Stimulated activated CD4-positive, alpha-beta T cell treated with anti-CD3 and anti-CD28 coated beads, Interleukin-15, amount 100 ng/mL, for 1 hour (primary cell): ENCODE results near the gene EVI5.
A peak's percentile ranks its signal among the peaks of the same experiment; 100 is the strongest.
"Not testable (repeated sequence)": the region's sequence is repeated elsewhere in the genome, so short reads cannot be mapped to it uniquely, and the experiment has no call there.

Source experiments
- DNase-seq, 2 donors: peaks; one replicate each; pipeline ENCODE4 v3.0.0-alpha.2; 2020; ENCODE audit warnings: low read depth in 1 of 2, low spot score in 1 of 2

The EVI5 gene

DNA sequence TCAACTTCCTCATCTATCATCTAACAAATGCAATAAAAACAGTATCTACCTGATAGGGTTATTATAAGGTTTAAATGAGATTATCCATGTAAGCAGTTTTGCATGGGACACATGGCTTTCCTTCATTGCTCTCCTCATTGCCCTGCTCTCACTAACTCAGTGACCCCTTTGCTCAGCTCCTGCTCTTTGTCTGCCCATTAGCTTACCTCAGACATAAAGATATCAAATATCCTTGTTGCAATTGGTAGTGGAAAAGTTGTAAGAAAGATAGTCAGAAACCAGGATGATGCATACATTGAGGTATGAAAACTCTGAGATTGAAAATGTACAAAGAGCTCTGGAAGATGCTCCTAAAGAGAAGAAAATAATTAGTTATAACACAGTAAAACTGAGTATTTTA lies 89.8 kb downstream of the EVI5 start:
- DNase-seq = no peak

DNA sequence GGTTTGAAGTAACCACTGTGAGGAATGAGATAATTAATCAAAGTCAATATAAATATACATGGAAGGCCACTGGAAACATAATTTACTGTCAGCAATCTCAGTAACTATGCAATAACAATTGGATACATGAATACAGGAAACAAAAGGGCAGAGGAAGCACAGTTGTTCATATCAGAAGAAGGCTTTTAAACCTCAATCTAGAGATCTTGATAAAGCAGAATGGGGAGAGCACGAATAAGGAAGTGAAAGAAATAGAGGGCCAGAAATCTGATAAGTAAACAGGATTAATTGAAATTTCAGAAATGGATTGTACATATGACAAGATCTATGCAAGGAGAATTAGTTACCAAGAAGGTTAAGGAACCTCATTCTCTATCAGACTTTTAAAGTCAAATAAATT lies 93.0 kb downstream of the EVI5 start:
- DNase-seq = no peak

DNA sequence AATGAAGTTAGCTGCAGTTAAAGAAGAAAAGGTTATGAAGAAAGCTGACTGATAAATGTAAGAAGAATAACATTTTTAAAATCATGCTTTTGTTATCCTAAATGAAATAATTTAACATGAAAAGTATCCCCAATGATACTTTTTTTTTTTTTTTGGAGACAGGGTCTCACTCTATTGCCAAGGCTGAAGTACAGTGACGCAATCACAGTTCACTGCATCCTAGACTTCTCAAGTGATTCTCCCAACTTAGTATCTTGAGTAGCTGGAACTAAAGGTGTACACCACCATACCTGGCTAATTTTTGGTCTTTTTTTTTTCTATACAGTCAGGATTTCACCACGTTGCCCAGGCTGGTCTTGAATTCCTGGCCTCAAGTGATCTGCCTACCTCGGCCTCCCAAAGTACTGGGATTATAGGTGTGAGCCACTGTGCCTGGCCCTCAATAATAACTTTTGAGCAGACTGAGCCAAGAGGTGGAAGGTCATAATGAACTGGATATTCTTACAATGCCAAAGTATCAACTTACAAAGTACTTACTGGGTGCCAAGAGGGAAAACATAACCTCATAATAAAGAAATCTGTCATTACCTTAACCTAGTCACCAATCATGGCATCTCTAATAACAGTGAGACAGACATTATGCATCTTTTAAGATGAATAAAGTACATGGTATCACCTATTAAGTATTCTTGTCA lies 94.5 kb downstream of the EVI5 start:
- DNase-seq = no peak

DNA sequence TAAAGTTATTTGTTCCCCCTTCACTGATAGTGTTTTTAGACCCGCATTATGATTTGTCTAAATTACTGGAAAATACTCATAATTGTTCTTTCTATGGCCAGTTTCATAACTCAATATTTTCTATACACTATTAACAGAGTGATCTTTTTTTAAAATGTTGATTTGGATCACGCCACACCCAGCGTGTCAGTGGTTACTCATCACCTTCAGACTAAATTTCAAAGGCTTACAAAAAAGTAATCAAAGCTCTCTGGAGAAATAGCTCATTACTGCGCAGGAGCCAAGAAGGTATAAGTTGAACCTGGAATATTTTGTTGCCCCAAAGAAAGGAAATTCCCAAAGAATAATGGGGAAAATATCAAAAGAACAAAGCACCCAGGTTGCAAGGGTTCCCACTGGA lies 104.9 kb downstream of the EVI5 start:
- DNase-seq = no peak

DNA sequence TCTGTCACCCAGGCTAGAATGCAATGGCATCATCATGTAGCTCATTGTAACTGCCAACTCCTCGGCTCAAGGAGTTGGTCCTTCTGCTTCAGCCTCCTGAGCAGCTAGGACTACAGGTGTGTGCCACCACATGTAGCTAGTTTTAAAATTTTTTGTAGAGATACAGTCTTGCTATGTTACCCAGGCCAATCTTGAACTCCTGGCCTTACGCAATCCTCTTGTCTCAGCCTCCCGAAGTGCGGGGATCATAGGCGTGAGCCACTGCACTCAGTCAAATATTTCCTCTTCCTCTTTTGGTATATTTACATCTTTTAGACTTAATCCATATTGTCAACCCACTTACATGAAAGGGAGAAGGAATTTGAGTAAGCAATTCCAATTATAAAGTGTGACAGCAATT lies 121.1 kb downstream of the EVI5 start:
- DNase-seq = no peak

DNA sequence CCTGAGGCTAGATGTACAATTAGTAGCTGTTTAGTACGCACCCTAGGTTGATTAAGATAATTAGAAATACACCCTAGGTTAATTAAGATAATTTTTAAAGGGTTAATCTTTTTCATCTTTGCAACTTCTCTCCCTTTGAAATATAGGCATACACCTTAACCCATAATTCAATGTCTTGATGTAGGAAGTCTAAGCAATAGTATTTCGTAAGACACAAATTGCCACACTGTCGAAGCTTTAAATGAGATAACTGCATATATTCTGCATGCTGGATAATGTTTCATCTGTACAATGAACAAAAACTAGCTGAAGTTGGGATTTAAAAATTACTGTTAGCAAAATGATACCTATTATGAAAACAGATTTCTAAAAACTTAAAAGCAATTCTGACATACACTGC lies 122.9 kb downstream of the EVI5 start:
- no peak for DNase-seq

DNA sequence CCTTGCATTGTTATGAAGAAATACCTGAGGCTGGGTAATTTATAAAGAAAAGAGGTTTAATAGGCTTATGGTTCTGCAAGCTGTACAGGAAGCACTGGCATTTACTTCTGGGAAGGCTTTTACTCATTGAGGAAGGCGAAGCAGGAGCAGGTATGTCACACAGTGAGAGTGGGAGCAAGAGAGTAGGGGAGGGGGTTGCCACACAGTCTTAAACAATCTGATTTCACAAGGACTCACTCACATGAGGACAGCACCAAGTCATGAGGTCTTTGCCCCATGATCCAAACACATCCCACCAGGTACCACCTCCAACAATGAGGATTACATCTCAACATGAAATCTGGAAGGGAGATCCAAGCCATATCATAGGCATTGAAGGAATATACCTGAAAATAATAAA lies 127.2 kb downstream of the EVI5 start:
- DNase-seq = no peak

DNA sequence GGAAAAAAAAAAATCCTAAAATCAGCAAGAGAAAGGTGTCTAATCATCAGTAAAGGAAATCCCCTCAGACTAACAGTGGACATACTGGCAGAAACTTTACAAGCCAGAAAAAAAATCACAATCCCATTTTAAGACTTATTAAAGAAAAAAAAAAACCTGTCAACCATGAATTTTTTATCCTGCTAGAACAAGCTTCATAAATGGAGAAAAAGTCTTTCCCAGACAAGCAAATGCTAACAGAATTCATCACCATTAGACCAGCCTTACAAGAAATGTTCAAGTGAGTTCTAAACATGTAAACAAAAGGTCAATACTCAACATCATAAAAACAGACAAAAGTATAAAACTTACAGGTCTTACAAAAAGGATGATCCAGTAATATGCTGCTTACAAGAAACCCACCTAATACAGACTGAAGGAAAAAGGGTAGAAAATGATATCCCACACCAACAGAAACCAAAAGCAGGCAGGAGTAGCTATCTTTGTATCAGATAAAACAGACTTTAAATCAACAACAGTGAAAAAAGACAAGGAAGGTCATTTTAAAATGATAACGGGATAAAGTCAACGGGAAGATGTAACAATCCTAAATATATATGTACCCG lies 129.6 kb downstream of the EVI5 start:
- DNase-seq = no peak

DNA sequence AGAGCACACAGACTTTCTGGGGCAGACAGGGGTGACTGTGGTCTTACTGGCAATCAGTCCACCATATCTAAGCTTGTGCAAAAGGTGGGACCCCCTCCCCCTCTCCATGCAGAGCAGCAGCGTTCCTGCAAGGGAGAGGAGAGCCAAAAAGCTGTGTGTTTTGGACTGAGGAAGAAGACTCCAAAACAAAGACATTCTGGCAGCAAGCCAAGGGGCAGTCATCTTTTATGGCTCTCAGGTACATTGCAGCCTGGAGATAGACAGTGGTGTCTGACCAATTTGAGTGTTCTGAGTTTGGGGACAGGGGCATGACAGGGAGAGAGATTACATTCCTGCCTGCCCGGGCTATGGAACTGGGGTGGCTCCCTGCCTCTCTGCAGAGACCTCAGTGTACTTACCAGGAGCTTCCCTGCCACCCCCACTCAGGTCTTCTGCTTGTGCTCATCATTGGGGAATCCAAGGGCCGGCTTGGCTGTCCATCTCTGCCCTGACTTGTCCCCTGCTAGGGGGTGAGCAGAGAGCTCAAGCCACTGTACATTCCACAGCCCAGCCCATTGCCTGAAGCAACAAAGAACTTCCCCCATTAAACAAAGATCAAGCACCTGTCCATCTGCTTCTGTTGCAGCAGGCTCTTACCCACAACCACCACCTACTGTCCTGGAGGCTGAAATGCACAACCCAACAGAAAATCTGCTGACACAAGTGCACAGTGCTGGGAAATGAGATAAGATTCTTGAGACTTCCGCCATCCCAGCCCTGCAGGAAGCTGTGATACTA lies 131.1 kb downstream of the EVI5 start:
- no peak for DNase-seq

DNA sequence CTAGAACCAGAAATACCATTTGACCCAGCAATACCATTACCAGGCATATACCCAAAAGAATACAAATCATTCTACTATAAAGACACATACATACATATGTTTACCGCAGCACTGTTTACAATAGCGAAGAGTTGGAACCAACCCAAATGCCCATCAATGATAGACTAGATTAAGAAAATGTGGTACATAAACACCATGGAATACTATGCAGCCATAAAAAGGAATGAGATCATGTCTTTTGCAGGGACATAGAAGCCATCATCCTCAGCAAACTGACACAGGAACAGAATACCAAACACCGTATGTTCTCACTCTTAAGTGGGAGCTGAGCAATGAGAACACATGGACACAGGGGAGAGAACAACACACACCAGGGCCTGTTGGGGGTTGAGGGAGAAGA lies 144.2 kb downstream of the EVI5 start:
- not testable (repeated sequence) for DNase-seq

DNA sequence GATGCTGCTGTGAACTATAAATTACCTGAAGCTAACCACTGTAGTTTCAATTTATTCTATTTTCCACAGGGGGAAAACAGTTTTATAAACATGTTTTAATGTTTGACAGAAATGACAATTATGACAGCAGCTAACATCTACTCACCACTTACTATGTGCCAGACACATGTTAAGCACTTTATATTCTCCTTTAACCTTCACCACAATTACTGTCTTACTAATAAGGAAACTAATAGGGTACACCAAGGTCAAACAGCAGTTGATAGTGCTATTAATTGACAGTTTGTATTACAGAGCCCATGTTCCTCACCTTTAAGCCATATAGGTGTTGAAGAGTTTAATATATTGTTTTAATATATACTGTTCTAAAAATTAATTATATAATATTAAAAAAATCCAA lies 146.4 kb downstream of the EVI5 start:
- DNase-seq = no peak

DNA sequence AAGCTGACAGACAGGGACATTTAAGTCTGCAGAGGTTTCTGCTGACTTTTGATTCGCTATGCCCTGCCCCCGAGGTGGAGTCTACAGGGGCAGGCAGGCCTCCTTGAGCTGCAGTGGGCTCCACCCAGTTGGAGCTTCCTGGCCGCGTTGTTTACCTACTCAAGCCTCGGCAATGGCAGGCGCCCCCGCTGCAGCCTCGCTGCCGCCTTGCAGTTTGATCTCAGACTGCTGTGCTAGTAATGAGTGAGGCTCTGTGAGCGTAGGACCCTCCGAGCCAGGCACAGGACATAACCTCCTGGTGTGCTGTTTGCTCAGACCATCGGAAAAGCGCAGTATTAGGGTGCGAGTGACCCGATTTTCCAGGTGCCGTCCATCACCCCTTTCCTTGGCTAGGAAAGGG lies 149.7 kb downstream of the EVI5 start:
- not testable (repeated sequence) for DNase-seq

DNA sequence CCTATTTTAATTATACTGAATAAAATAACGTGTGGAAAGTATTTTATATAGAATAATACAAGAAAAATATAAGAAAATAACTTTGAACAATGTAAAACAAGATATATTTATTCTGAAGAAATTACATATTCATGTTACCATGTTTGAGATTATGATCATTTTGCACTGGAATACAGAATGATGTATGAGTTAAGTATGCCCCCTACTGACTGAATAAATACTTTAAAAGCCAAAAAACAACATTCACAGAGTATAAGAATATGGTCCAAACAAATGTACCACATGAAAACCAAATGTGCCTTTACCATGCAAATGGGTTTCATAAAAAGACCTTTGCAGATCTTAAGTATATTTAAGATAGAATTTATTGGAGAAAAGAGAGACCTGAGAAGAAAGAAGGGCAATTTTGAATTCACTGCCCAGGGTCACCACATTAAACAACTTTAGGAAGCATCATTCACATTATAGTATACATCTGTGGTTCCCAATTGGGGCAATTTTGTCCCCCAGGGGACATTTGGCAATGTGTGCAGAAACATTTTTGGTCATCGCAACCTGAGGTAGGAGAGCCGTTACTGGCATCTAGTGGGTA lies 161.6 kb downstream of the EVI5 start:
- DNase-seq = no peak

DNA sequence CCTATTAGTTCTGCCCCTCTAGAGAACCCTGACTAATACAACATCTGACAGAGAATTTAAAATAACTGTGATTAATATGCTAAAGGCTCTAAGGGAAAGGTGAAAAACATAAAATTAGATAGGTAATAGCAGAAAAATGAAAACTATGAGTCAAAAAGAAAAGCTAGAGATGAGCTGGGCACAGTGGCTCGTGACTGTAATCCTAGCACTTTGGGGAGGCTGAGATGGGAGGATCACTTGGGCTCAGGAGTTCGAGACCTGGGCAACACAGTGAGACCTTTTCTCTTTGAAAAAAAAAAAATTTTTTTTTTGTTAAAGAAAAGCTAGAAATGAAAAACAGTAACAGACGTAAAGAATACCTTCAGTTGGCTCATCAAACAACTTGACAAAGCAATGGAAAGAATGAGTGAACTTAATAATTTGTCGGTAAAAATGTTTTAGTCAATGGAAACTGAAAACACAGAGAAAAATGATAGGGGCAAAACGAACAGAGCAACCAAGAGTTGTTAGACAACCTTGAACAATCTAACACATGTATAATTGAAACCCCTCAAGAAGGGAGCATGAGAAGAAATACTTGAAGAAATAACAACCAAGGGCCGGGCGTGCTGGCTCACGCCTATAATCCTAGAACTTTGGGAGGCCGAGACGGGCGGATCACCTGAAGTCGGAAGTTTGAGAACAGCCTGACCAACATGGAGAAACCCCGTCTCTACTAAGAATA lies 165.3 kb downstream of the EVI5 start:
- peak in 1 of 2 donors; percentile 4 for DNase-seq

DNA sequence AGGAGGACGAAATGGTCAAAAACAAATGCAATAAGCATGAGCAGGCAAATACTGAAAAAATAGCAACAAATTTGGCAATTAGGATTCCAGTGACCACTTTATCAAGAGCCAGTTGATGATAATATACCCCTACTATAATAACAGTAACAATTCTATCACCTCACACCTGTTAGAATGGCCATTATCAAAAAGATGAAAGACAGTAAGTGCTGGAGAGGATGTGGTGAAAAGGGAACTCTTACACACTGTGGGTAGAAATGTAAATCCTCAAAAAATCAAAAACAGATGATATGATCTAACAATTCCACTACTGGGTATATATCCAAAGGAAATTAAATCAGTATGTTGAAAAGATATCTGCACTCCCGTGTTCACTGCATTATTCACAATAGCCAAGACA lies 183.9 kb downstream of the EVI5 start:
- no peak for DNase-seq

DNA sequence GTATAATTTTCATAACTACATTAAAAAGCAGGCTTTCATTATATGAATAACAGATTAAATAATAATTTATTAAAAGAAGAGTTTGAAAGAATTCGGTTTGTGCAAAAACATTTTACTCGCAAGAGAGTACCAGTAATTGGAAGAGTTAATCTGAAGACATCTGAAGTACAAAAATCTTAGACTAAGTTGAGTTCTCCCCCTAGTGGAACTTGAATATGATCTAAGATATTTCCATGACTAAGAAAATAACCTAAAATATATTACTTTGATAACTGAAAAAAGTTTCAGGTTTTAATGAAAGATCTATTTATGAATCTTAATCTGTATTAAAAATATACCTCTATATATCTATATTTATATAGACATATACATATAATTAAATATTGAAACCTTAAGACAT lies 185.7 kb downstream of the EVI5 start:
- DNase-seq = no peak

DNA sequence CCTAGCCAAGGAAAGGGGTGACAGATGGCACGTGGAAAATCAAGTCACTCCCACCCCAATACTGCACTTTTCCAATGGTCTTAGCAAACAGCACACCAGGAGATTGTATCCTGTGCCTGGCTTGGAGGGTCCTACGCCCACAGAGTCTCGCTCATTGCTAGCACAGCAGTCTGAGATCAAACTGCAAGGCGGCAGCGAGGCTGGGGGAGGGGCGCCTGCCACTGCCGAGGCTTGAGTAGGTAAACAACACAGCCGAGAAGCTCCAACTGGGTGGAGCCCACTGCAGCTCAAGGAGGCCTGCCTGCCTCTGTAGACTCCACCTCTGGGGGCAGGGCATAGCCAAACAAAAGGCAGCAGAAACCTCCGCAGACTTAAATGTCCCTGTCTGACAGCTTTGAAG lies 195.5 kb downstream of the EVI5 start:
- DNase-seq = not testable (repeated sequence)

DNA sequence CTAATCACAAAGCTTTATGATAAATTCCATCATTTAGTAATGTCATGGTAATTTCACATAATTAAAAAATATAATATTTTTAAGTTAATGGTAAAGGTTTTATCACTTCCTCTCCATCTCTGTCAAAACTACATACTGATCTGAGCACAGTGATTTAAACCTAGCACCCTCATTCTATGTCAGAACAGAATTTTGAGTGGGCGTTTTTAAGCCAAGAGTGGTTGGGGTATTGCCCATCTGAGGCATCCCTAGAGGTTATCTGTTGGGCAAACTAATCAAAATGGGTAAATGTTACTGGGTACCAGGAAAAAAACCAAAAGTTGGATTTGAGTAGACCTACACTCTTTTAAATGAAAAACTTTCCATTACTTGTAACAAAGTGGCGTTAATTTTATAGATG lies 197.5 kb downstream of the EVI5 start:
- no peak for DNase-seq

DNA sequence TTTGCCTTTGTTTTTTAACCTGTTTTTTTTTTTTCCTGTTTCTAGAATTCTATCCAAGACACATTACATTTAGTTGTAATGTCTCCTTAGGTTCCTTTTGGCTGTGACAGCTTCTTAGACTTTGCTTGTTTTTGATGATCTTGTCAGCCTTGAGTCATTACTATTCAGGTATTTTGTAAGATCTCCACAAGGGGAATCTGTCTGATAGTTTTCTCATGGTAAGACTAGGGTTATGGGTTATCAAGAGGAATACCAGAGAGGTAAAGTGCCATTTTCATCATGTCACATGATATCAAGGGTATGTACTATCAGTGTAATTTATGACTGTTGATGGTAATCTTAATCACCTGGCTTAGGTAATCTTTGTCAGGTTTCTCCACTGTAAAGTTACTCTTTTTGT lies 199.1 kb downstream of the EVI5 start:
- no peak for DNase-seq

DNA sequence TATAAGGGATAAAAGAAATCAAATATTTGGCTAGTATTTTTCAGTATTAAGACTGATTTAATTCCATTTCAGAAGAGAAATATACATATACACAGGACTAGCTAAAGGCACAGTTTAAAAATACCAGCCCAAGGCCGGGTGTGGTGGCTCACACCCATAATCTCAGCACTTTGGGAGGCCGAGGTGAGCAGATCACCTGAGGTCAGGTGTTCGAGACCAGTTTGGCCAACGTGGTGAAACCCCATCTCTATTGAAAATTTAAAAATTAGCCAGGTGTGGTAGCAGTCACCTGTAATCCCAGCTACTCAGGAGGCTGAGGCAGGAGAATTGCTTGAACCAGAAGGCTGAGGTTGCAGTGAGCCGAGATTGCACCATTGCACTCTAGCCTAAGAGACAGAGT lies 200.1 kb downstream of the EVI5 start:
- not testable (repeated sequence) for DNase-seq
